K562 (cell line): Measurements from ENCODE around the gene TBC1D5. TPM values are rescaled to one million over a fixed set of nuclear protein-coding genes. Genes with fewer than 3 reads are reported as not detected.

Experiments used
- ATAC-seq: fragments of 200-7000 bp; cut with Tn5 transposase; 3 replicates; pipeline ENCODE4 v1.9.1; 2020; ENCODE audit warnings: moderate library complexity
- BruUV-seq: library from RNA; stranded (reverse); fragments of 400-500 nt; replicated peaks from 2 replicates; lab custom pipeline; 2021; lab: Mats Ljungman, UMichigan
- CTCF ChIA-PET: fragments of 300-600 bp; formaldehyde crosslinking; extraction: SDS; loops from one replicate; lab custom pipeline; 2021; ENCODE audit warnings: low intra/inter-chr PET ratio; lab: Yijun Ruan, JAX
- POLR2A ChIA-PET: fragments of 300-600, 350-650 bp; sonication (Branson Sonifier 250); formaldehyde crosslinking; extraction: SDS; loops from one replicate; lab custom pipeline; 2021; ENCODE audit warnings: antibody characterized with exemption, inconsistent platforms; lab: Yijun Ruan, JAX
- DNase-seq, 4 experiments: peaks; one replicate each; pipeline versions ENCODE4 v3.0.0 to v3.0.0-alpha.2; 2011 to 2018; ENCODE audit warnings: low spot score in 3 of 4, mixed read lengths in 3 of 4; ENCODE audit errors: extremely low read depth in 1 of 4
- FAIRE-seq: peaks from 2 replicates; lab custom pipeline; 2011; peaks lifted over from hg19 to GRCh38; lab: Jason Lieb, UNC
- H2AFZ ChIP-seq: 2 replicates; pipeline ENCODE4 v1.6.0; 2011; ENCODE audit warnings: low read depth, low read length, control low read depth, inconsistent platforms
- H3K27ac ChIP-seq: fragments of 200-600 bp; 3 replicates; pipeline ENCODE4 v1.8.0; 2011; ENCODE audit warnings: low read depth, mild to moderate bottlenecking, control low read depth, inconsistent platforms, low read length, moderate library complexity, mixed read lengths; ENCODE audit errors: extremely low read depth
- H3K27me3 ChIP-seq, 2 experiments: fragments of 300-600 bp in 1 of 2; 2 replicates in 1 of 2; 3 replicates in 1 of 2; pipeline versions ENCODE4 v1.6.0 to v1.8.0; 2011; ENCODE audit warnings: inconsistent platforms in 2 of 2, low read length in 2 of 2, mild to moderate bottlenecking in 1 of 2, mixed read lengths in 1 of 2, moderate library complexity in 1 of 2; ENCODE audit not compliant: control insufficient read depth in 2 of 2, insufficient read depth in 2 of 2
- H3K36me3 ChIP-seq: fragments of 300-600 bp; 3 replicates; pipeline ENCODE4 v1.8.0; 2011; ENCODE audit warnings: mild to moderate bottlenecking, low read length, inconsistent platforms; ENCODE audit not compliant: control insufficient read depth, insufficient read depth
- H3K4me1 ChIP-seq, 2 experiments: fragments of 200-600 bp in 1 of 2; replicated peaks in 1 of 2; 2 replicates in 1 of 2; 3 replicates in 1 of 2; pipeline versions ENCODE4 v1.5.1 to v1.8.0; 2011; ENCODE audit warnings: inconsistent platforms in 2 of 2, low read length in 2 of 2, mild to moderate bottlenecking in 1 of 2, mixed read lengths in 1 of 2, moderate library complexity in 1 of 2; ENCODE audit not compliant: control insufficient read depth in 2 of 2, insufficient read depth in 2 of 2
- H3K4me2 ChIP-seq: 2 replicates; pipeline ENCODE4 v1.6.1; 2011; ENCODE audit warnings: low read length, control low read depth, inconsistent platforms, mixed read lengths; ENCODE audit not compliant: insufficient read depth
- H3K4me3 ChIP-seq: fragments of 200-600 bp; sonication (generic), shearing (Covaris generic); 2 replicates; pipeline ENCODE4 v1.5.1; 2016; ENCODE audit warnings: control low read depth, inconsistent platforms
- H3K79me2 ChIP-seq: fragments of 200-600 bp; 3 replicates; pipeline ENCODE4 v1.8.0; 2011; ENCODE audit warnings: low read length, inconsistent platforms; ENCODE audit not compliant: control insufficient read depth, insufficient read depth
- H3K9ac ChIP-seq, 2 experiments: 2 replicates each; pipeline versions ENCODE4 v1.6.0 to v1.6.1; 2011; ENCODE audit warnings: low read depth in 2 of 2, low read length in 2 of 2, control low read depth in 1 of 2, inconsistent platforms in 1 of 2, mild to moderate bottlenecking in 1 of 2, mixed read lengths in 1 of 2; ENCODE audit not compliant: insufficient read depth in 1 of 2
- H3K9me1 ChIP-seq: one replicate; pipeline ENCODE4 v1.6.0; 2011; ENCODE audit warnings: inconsistent platforms, mild to moderate bottlenecking, low read length, moderate library complexity; ENCODE audit not compliant: control insufficient read depth, insufficient read depth
- H3K9me3 ChIP-seq: replicated peaks from 2 replicates; pipeline ENCODE4 v1.5.1; 2011; ENCODE audit warnings: low read depth, low read length, inconsistent platforms; ENCODE audit not compliant: control insufficient read depth, insufficient read depth
- H4K20me1 ChIP-seq: replicated peaks from 2 replicates; pipeline ENCODE4 v1.6.1; 2011; ENCODE audit warnings: low read length, inconsistent platforms, mixed read lengths; ENCODE audit not compliant: control insufficient read depth, insufficient read depth
- ESRRB ChIP-seq: fragments of 250-450 bp; sonication (Bioruptor Pico); IDR thresholded peaks from 2 replicates; pipeline ENCODE4 v1.5.0; 2020; ENCODE audit warnings: mild to moderate bottlenecking, moderate library complexity, borderline replicate concordance
- TEAD1 ChIP-seq, 2 experiments: fragments of 450-650 bp in 1 of 2; sonication (generic) in 1 of 2; formaldehyde crosslinking; IDR thresholded peaks; 2 replicates each; pipeline versions ENCODE4 v1.4.0 to v1.8.0; 2020 to 2022; ENCODE audit warnings: mild to moderate bottlenecking in 2 of 2, missing genetic modification reagents in 1 of 2
- ZNF146 ChIP-seq: IDR thresholded peaks from one replicate; pipeline ENCODE4 v1.6.1; 2018; ENCODE audit warnings: missing compliant biosample characterization; ENCODE audit not compliant: unreplicated experiment
- ZNF316 ChIP-seq: fragments of 450-650 bp; IDR thresholded peaks from 2 replicates; pipeline ENCODE4 v1.6.1; 2016
- WGBS: fragments of 100-300 bp; shearing (Covaris generic); methylation state at CpG from one replicate; pipeline ENCODE4 v1.1.6; 2016; ENCODE audit warnings: low coverage, mixed read lengths; ENCODE audit not compliant: insufficient coverage; ENCODE audit errors: missing lambda C conversion rate; 5-methylcytosine and 5-hydroxymethylcytosine counted together
- in situ Hi-C: fragments of 300-500 bp; cut with MboI; formaldehyde crosslinking; loops from 4 replicates; pipeline ENCODE4 v1.15.0; 2018; ENCODE audit warnings: inconsistent platforms, mixed read lengths
- intact Hi-C: fragments of 100-400 bp; cut with micrococcal nuclease; formaldehyde crosslinking; loops from 2 replicates; pipeline ENCODE4 v1.14.2; 2022
- polyA plus RNA-seq, 8 experiments: library from polyadenylated mRNA; depleted of rRNA in 4 of 8; stranded (reverse) in 5 of 8; unstranded in 3 of 8; fragments of >200 nt; fragmentation: Nextera tagmentation in 2 of 8; fragmentation: Illumina TruSeq in 1 of 8; extraction: Ambion mirVana in 2 of 8; extraction: Trizol in 1 of 8; gene quantifications; 2 replicates each; pipeline versions ENCODE4 v1.2.1 to v1.2.3, GENCODE V29; 2011 to 2014; ENCODE audit warnings: inconsistent platforms in 1 of 8, missing spikeins in 1 of 8
- total RNA-seq, 7 experiments: library from RNA; depleted of rRNA in 6 of 7; stranded (reverse); fragments of >200 nt in 6 of 7; fragmentation: Illumina TruSeq in 2 of 7; extraction: Trizol in 2 of 7; gene quantifications; 2 replicates each; pipeline versions ENCODE4 v1.2.1 to v1.2.3, GENCODE V29; 2011 to 2021; ENCODE audit warnings: low replicate concordance in 1 of 7
- TF ChIP-seq, protein P1 (sequence below): fragments of 450-650 bp; formaldehyde crosslinking; IDR thresholded peaks from 2 replicates; pipeline ENCODE4 v1.4.0; 2020; ENCODE audit warnings: mild to moderate bottlenecking, mixed read lengths
- TF ChIP-seq, protein P2 (sequence below), 2 experiments: fragments of 200-800 bp in 1 of 2; sonication (Bioruptor generic) in 1 of 2; sonication (generic) in 1 of 2; formaldehyde crosslinking in 1 of 2; IDR thresholded peaks in 1 of 2; conservative IDR thresholded peaks in 1 of 2; 2 replicates each; pipeline versions ENCODE4 v1.5.0 to v1.6.1; 2016 to 2020; ENCODE audit warnings: missing compliant biosample characterization in 1 of 2, missing genetic modification characterization in 1 of 2, missing genetic modification reagents in 1 of 2

The TBC1D5 gene
- total and polyA plus RNA-seq, 9 of the 15 experiments (the other 6 are each of a cell fraction or from before 2014, with no cell fraction given) = 2.9 to 38.1 (median 25.6) TPM

DNA sequence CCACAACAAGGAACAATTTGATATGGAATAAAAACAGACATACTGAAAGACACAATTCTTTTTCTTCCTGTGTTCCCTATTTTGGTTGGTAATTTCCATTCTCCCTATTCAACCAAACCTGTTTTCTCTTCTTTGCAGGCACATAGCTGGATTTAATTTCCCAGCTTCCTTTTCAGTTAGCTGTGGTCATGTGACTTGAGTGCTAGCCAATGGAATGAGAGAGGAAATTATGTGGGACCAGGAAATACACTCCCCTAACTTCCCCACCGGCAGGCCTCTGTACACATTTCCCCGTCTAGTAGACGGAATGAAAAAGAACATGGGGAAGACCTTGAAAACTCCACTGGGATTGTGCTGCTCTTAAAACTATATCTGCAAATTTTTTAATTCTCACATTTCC is 351.6 kb downstream of the TBC1D5 start (continued):
- TF ChIP-seq ESRRB (CRISPR knock-in tag) (no peak), TEAD1 (CRISPR knock-in tag; IDR thresholded peaks at IDR 0.05) (no peak), ZNF146 (CRISPR knock-in tag) (no peak)
- TF ChIP-seq, protein P1, sequence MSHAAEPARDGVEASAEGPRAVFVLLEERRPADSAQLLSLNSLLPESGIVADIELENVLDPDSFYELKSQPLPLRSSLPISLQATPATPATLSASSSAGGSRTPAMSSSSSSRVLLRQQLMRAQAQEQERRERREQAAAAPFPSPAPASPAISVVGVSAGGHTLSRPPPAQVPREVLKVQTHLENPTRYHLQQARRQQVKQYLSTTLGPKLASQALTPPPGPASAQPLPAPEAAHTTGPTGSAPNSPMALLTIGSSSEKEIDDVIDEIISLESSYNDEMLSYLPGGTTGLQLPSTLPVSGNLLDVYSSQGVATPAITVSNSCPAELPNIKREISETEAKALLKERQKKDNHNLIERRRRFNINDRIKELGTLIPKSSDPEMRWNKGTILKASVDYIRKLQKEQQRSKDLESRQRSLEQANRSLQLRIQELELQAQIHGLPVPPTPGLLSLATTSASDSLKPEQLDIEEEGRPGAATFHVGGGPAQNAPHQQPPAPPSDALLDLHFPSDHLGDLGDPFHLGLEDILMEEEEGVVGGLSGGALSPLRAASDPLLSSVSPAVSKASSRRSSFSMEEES (CRISPR knock-in tag) = peak; percentile 80

DNA sequence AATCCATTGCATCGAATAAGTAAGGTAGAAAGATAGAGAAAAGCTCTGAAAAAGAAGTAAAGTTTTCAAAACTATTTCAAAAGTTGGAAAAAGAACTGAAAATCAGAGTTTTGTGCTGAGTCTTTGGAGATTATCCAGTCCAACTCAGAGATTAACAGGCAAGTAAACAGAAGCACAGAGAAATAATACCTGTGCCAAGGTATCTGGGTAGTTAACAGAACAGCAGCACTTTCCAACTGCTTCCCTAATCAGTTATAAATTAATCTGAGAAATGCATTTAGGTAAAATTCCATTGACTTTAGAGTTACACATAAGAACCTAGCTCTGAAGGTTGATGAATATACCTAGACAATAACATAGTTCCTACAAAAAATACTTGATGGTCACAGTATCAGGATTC is 355.3 kb downstream of the TBC1D5 start:
- WGBS = 36% methylated on average over 1 of the region's 1 CpG
- no TSS peak for BruUV-seq
- no peak for ATAC-seq

More for the DNA sequence above, 355.3 kb downstream of the TBC1D5 start:
- Histone ChIP-seq H3K36me3 (no peaks in the 10 kb centered on the region), H3K79me2 (no peaks in the 10 kb centered on the region), H3K4me1 (no peaks in the 10 kb centered on the region), H3K9me1 (no peaks in the 10 kb centered on the region), H3K4me3 (no peak overlapping the region), H3K27me3 (no peaks in the 10 kb centered on the region), H3K4me2 (no peak overlapping the region), H2AFZ (no peak overlapping the region), H3K9me3 (no peaks in the 10 kb centered on the region), H3K27ac (no peak overlapping the region), H4K20me1 (no peaks in the 10 kb centered on the region), H3K9ac (no peak overlapping the region)
- DNase-seq (no peak), FAIRE-seq (no peak)
- TF ChIP-seq, protein P2, sequence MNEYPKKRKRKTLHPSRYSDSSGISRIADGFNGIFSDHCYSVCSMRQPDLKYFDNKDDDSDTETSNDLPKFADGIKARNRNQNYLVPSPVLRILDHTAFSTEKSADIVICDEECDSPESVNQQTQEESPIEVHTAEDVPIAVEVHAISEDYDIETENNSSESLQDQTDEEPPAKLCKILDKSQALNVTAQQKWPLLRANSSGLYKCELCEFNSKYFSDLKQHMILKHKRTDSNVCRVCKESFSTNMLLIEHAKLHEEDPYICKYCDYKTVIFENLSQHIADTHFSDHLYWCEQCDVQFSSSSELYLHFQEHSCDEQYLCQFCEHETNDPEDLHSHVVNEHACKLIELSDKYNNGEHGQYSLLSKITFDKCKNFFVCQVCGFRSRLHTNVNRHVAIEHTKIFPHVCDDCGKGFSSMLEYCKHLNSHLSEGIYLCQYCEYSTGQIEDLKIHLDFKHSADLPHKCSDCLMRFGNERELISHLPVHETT (CRISPR knock-in tag; conservative IDR thresholded peaks at IDR 0.05 in 1 of 2, IDR thresholded peaks at IDR 0.05 in 1 of 2) = no peak
- 0 out of 2 replicates have a peak, but pooled peaks have one; percentile 0 for TF ChIP-seq ZNF316
- CTCF ChIA-PET = no interaction called here
- intact Hi-C loops = no loop called here
- POLR2A ChIA-PET = no interaction called here
- in situ Hi-C loops = no loop called here
